Astrocyte (in vitro differentiated cells and primary cell): ENCODE measurements around the gene RTP3.

Source experiments
- EZH2 ChIP-seq: IDR thresholded peaks from 2 replicates; pipeline ENCODE4 v1.6.1; 2012; ENCODE audit warnings: mild to moderate bottlenecking, low read length, inconsistent platforms; ENCODE audit not compliant: insufficient read depth
- TF ChIP-seq, protein P1 (sequence below): IDR thresholded peaks from 2 replicates; pipeline ENCODE4 v1.5.1; 2011; ENCODE audit warnings: low read depth, mild to moderate bottlenecking, inconsistent platforms, low read length, moderate library complexity; ENCODE audit not compliant: insufficient read depth

DNA sequence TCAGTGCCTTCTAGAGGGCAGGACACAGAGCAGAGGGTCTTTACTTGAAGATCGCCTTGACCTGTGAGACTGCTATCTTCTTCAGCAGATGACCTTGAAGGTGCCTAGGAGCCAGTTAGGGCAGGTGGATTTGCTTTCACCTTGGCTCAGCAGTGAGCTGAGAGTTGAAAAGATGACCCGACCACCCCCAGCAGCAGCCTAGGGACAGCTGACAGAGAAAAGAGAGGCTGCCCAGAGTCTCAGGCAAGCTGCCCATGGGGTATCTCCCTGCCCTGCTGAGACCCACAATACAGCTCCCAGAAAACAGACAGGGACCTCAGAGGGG is 32.6 kb upstream of the RTP3 start:
- TF ChIP-seq EZH2 = no peak
- TF ChIP-seq, protein P1, sequence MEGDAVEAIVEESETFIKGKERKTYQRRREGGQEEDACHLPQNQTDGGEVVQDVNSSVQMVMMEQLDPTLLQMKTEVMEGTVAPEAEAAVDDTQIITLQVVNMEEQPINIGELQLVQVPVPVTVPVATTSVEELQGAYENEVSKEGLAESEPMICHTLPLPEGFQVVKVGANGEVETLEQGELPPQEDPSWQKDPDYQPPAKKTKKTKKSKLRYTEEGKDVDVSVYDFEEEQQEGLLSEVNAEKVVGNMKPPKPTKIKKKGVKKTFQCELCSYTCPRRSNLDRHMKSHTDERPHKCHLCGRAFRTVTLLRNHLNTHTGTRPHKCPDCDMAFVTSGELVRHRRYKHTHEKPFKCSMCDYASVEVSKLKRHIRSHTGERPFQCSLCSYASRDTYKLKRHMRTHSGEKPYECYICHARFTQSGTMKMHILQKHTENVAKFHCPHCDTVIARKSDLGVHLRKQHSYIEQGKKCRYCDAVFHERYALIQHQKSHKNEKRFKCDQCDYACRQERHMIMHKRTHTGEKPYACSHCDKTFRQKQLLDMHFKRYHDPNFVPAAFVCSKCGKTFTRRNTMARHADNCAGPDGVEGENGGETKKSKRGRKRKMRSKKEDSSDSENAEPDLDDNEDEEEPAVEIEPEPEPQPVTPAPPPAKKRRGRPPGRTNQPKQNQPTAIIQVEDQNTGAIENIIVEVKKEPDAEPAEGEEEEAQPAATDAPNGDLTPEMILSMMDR = no peak
